Gastrocnemius medialis (tissue), 4 donors: ENCODE data around the gene CCDC81.

Experiments
- CTCF ChIP-seq, 5 experiments: fragments of 450-650 bp in 3 of 5; fragments of 200-600 bp in 2 of 5; sonication (generic) in 2 of 5; IDR thresholded peaks in 4 of 5; conservative IDR thresholded peaks in 1 of 5; 1 replicate in 4 of 5; 2 replicates in 1 of 5; pipeline ENCODE4 v1.5.1; 2016 to 2019; ENCODE audit warnings: antibody characterized with exemption in 5 of 5, mild to moderate bottlenecking in 3 of 5, moderate library complexity in 3 of 5
- POLR2A ChIP-seq, 2 donors: fragments of 450-650 bp; IDR thresholded peaks; one replicate each; pipeline ENCODE4 v1.6.1; 2017; ENCODE audit warnings: antibody characterized with exemption in 2 of 2, mild to moderate bottlenecking in 2 of 2, moderate library complexity in 2 of 2

- TF ChIP-seq CTCF (IDR thresholded peaks at IDR 0.05 in 4 of 5, conservative IDR thresholded peaks at IDR 0.05 in 1 of 5) (no peak), POLR2A (IDR thresholded peaks at IDR 0.05) (no peak)
Measured at GRCh38 chr11:86383041-86383955, 8.6 kb downstream of the CCDC81 start.
